Upper lobe of right lung (tissue), 1 donor: ENCODE measurements around the gene MLLT11. TPM values are rescaled to one million over a fixed set of nuclear protein-coding genes. Genes with fewer than 3 reads are reported as not detected.

Experiments used
- ATAC-seq: fragments of 200-7000 bp; cut with Tn5 transposase; one replicate; pipeline ENCODE4 v1.9.1; 2020; ENCODE audit warnings: mild to moderate bottlenecking, moderate library complexity
- DNase-seq: peaks from one replicate; pipeline ENCODE4 v3.0.0-alpha.2; 2020
- H3K27ac ChIP-seq: fragments of 200-600 bp; one replicate; pipeline ENCODE4 v1.8.0; 2022
- H3K27me3 ChIP-seq: fragments of 200-600 bp; one replicate; pipeline ENCODE4 v1.8.0; 2022; ENCODE audit warnings: mild to moderate bottlenecking
- H3K36me3 ChIP-seq: fragments of 200-600 bp; one replicate; pipeline ENCODE4 v1.8.0; 2022
- H3K4me1 ChIP-seq: fragments of 200-600 bp; one replicate; pipeline ENCODE4 v1.8.0; 2022
- H3K4me3 ChIP-seq: fragments of 200-600 bp; one replicate; pipeline ENCODE4 v1.8.0; 2022; ENCODE audit warnings: mild to moderate bottlenecking
- H3K9me3 ChIP-seq: fragments of 200-600 bp; one replicate; pipeline ENCODE4 v1.8.0; 2022
- CTCF ChIP-seq: fragments of 200-600 bp; IDR thresholded peaks from one replicate; pipeline ENCODE4 v1.8.0; 2022; ENCODE audit warnings: antibody characterized with exemption
- intact Hi-C: fragments of 100-400 bp; cut with DNase I; formaldehyde crosslinking; loops from one replicate; pipeline ENCODE4 v1.11.0; 2022
- total RNA-seq: library from RNA; stranded (reverse); fragmentation: NEBNext Ultra II Directional; extraction: Animal tissue kit (Norgen Biotek cat#: 25700); gene quantifications from one replicate; pipeline ENCODE4 v1.2.1, GENCODE V29; 2021
- donor health status: DM: no; HTN: yes; CAD: no; lungs with severe emphysema.

MLLT11 gene
- total RNA-seq, 1 donor from 2014 or later, result 0.72 TPM

GRCh38 chr1:151113877-151114276 lies 53.7 kb downstream of the MLLT11 start:
- H3K4me1 ChIP-seq, result no peaks in the 10 kb centered on the region
- intact Hi-C loops, result no loop called here
- DNase-seq, result no peak
- no peaks in the 10 kb centered on the region for H3K9me3 ChIP-seq
- no peak overlapping the region for H3K4me3 ChIP-seq
- ATAC-seq, result no peak
- H3K36me3 ChIP-seq, result peaks cover 11% of the 10 kb centered on the region
- no peak overlapping the region for H3K27ac ChIP-seq
- no peaks in the 10 kb centered on the region for H3K27me3 ChIP-seq
- TF ChIP-seq CTCF, result no peak

Other genes starting within 250 kb of the MLLT11 start
- 53.8 TPM for gene ARNT, start 183.8 kb upstream of the MLLT11 start, total RNA-seq
- gene CTXND2, start 173.3 kb upstream of the MLLT11 start, total RNA-seq, result not detected
- gene SETDB1, start 134.0 kb upstream of the MLLT11 start, total RNA-seq, result 45.8 TPM
- gene CERS2, start 85.6 kb upstream of the MLLT11 start, total RNA-seq, result 354 TPM
- gene ANXA9, start 78.1 kb upstream of the MLLT11 start, total RNA-seq, result 1.2 TPM
- 26.5 TPM for gene MINDY1, start 53.5 kb upstream of the MLLT11 start, total RNA-seq
- gene PRUNE1, start 51.9 kb upstream of the MLLT11 start, total RNA-seq, result 18.3 TPM
- 5.2 TPM for gene BNIPL, start 23.8 kb upstream of the MLLT11 start, total RNA-seq
- gene C1orf56, start 12.6 kb upstream of the MLLT11 start, total RNA-seq, result 3.9 TPM
- gene CDC42SE1, start 775 bp upstream of the MLLT11 start, total RNA-seq, result 105 TPM
- gene GABPB2, start 10.4 kb downstream of the MLLT11 start, total RNA-seq, result 15.2 TPM
- gene SEMA6C, start 86.2 kb downstream of the MLLT11 start, total RNA-seq, result 6.7 TPM
- 10.3 TPM for gene TNFAIP8L2, start 96.3 kb downstream of the MLLT11 start, total RNA-seq
- gene LYSMD1, start 105.5 kb downstream of the MLLT11 start, total RNA-seq, result 6.2 TPM
- gene SCNM1, start 105.7 kb downstream of the MLLT11 start, total RNA-seq, result 34.6 TPM
- not detected for gene TMOD4, start 115.6 kb downstream of the MLLT11 start, total RNA-seq
- 42.6 TPM for gene VPS72, start 129.8 kb downstream of the MLLT11 start, total RNA-seq
- gene PIP5K1A, start 138.2 kb downstream of the MLLT11 start, total RNA-seq, result 54.0 TPM
- gene PSMD4, start 194.3 kb downstream of the MLLT11 start, total RNA-seq, result 112 TPM
- 22.5 TPM for gene ZNF687, start 221.9 kb downstream of the MLLT11 start, total RNA-seq